ENCODE data around the gene PARVG. TPM values are rescaled to one million over a fixed set of nuclear protein-coding genes. Genes with fewer than 3 reads are reported as not detected.
A peak's percentile ranks its signal among the peaks of the same experiment; 100 is the strongest.

The PARVG gene
- total RNA-seq, 1 donor from 2014 or later: 0.23 TPM

DNA sequence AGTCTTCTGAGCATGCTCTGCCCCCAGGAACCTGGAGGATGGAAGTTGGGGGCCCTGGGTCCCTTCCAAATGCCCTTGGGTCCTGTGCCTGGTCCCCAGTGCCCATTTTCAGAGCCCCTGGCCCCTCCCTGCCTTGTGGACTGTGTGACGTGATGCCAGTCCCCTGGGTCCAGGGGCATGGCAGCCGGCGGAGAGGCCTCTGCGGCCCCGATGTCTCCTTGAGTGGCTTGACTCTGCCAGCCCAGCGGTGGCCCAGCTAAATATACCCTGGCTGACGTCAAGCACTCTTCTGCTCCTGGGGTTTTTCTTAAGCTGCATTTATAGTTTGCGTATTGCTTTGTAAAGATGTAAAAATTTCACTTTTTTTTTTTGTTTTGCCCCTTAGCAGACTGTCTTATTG lies 35.2 kb upstream of the PARVG start:
- H3K27ac ChIP-seq (ENCODE audit: low read depth, low read length): no peak overlapping the region
- no peak overlapping the region for H2AFZ ChIP-seq (ENCODE audit: low read depth, low read length)
- H3K4me1 Mint-ChIP-seq (ENCODE audit: low read depth, unreplicated experiment): peaks cover 17% of the 10 kb centered on the region
- H3K4me3 ChIP-seq (ENCODE audit: insufficient read depth, low read depth, low read length): no peak overlapping the region
- FAIRE-seq (no peak), DNase-seq (ENCODE audit: low read depth) (no peak)
- no peak overlapping the region for H3K9ac ChIP-seq (ENCODE audit: low read length)
- H3K9me3 Mint-ChIP-seq (ENCODE audit: unreplicated experiment): peaks cover 6% of the 10 kb centered on the region
- no peak overlapping the region for H3K27ac Mint-ChIP-seq (ENCODE audit: unreplicated experiment)
- no peaks in the 10 kb centered on the region for H3K27me3 ChIP-seq (ENCODE audit: insufficient read depth, low read length)
- H3K79me2 ChIP-seq (ENCODE audit: insufficient read depth, low read length): no peaks in the 10 kb centered on the region
- no peak overlapping the region for H3K4me3 Mint-ChIP-seq (ENCODE audit: unreplicated experiment)
- peaks cover 22% of the 10 kb centered on the region for H3K4me1 ChIP-seq (ENCODE audit: insufficient read depth, low read length)
- H3K36me3 ChIP-seq (ENCODE audit: insufficient read depth, low read length): no peaks in the 10 kb centered on the region
- H4K20me1 ChIP-seq (ENCODE audit: insufficient read depth, low read length): peaks cover 9% of the 10 kb centered on the region
- H3K36me3 Mint-ChIP-seq (ENCODE audit: low read depth, unreplicated experiment): peaks cover 12% of the 10 kb centered on the region
- peaks cover 26% of the 10 kb centered on the region for H3K27me3 Mint-ChIP-seq (ENCODE audit: low read depth, unreplicated experiment)
- no peaks in the 10 kb centered on the region for H3K9me3 ChIP-seq (ENCODE audit: insufficient read depth, low read depth, low read length)
- no peak for TF ChIP-seq EZH2 (IDR thresholded peaks at IDR 0.05; ENCODE audit: insufficient read depth, low read length)
- TF ChIP-seq, protein P1, sequence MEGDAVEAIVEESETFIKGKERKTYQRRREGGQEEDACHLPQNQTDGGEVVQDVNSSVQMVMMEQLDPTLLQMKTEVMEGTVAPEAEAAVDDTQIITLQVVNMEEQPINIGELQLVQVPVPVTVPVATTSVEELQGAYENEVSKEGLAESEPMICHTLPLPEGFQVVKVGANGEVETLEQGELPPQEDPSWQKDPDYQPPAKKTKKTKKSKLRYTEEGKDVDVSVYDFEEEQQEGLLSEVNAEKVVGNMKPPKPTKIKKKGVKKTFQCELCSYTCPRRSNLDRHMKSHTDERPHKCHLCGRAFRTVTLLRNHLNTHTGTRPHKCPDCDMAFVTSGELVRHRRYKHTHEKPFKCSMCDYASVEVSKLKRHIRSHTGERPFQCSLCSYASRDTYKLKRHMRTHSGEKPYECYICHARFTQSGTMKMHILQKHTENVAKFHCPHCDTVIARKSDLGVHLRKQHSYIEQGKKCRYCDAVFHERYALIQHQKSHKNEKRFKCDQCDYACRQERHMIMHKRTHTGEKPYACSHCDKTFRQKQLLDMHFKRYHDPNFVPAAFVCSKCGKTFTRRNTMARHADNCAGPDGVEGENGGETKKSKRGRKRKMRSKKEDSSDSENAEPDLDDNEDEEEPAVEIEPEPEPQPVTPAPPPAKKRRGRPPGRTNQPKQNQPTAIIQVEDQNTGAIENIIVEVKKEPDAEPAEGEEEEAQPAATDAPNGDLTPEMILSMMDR (IDR thresholded peaks at IDR 0.05; ENCODE audit: insufficient read depth, low read depth, low read length): no peak
- no peak overlapping the region for H3K4me2 ChIP-seq (ENCODE audit: low read length)

DNA sequence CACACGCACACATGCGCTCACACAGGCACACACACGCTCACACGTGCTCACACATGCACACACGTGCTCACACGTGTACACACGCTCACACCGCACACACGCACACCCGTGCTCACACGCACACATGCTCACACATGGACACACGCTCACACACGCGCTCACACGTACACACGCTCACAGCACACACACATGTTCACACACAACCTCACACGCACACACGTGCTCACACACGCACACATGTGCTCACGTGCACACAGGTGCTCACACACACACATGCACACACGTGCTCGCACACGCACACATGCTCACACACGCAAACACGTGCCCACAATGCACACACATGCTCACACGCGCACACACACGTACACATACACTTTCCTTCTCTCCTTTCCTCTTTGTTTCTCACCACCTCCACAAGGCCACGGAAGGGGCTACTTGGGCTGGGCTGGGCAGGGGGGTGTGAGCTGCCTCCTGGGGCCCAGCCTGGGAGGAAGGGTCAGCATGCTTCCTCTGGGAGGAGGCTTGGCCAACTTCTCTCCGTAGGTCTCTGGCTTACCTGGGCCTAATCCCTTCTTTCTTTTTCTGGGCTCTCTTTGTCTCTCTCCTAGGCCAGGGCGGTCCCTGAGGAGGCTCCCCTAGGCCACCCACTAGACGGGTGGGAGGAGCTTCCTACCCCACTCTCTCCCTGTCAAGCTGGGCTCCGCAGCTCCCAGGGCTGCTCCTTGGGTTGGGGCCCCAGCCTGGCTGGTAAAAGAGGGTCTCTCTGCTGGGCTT lies 34.5 kb upstream of the PARVG start:
- no peaks in the 10 kb centered on the region for H3K79me2 ChIP-seq (ENCODE audit: insufficient read depth, low read length)
- H4K20me1 ChIP-seq (ENCODE audit: insufficient read depth, low read length): peaks cover 9% of the 10 kb centered on the region
- no peak overlapping the region for H3K4me2 ChIP-seq (ENCODE audit: low read length)
- Mint-ChIP-seq H3K27me3 (ENCODE audit: low read depth, unreplicated experiment) (peaks cover 24% of the 10 kb centered on the region), H3K36me3 (ENCODE audit: low read depth, unreplicated experiment) (peaks cover 9% of the 10 kb centered on the region), H3K4me3 (ENCODE audit: unreplicated experiment) (no peak overlapping the region), H3K9me3 (ENCODE audit: unreplicated experiment) (peaks cover 3% of the 10 kb centered on the region), H3K27ac (ENCODE audit: unreplicated experiment) (no peak overlapping the region), H3K4me1 (ENCODE audit: low read depth, unreplicated experiment) (peaks cover 17% of the 10 kb centered on the region)
- H3K27ac ChIP-seq (ENCODE audit: low read depth, low read length): no peak overlapping the region
- FAIRE-seq (no peak), DNase-seq (ENCODE audit: low read depth) (no peak)
- H3K9me3 ChIP-seq (ENCODE audit: insufficient read depth, low read depth, low read length): no peaks in the 10 kb centered on the region
- H3K27me3 ChIP-seq (ENCODE audit: insufficient read depth, low read length): no peaks in the 10 kb centered on the region
- no peak overlapping the region for H3K9ac ChIP-seq (ENCODE audit: low read length)
- TF ChIP-seq EZH2 (IDR thresholded peaks at IDR 0.05; ENCODE audit: insufficient read depth, low read length): no peak
- TF ChIP-seq, protein P1 (IDR thresholded peaks at IDR 0.05; ENCODE audit: insufficient read depth, low read depth, low read length): no peak
- H2AFZ ChIP-seq (ENCODE audit: low read depth, low read length): no peak overlapping the region
- H3K4me1 ChIP-seq (ENCODE audit: insufficient read depth, low read length): peaks cover 22% of the 10 kb centered on the region
- H3K36me3 ChIP-seq (ENCODE audit: insufficient read depth, low read length): no peaks in the 10 kb centered on the region
- H3K4me3 ChIP-seq (ENCODE audit: insufficient read depth, low read depth, low read length): no peak overlapping the region

DNA sequence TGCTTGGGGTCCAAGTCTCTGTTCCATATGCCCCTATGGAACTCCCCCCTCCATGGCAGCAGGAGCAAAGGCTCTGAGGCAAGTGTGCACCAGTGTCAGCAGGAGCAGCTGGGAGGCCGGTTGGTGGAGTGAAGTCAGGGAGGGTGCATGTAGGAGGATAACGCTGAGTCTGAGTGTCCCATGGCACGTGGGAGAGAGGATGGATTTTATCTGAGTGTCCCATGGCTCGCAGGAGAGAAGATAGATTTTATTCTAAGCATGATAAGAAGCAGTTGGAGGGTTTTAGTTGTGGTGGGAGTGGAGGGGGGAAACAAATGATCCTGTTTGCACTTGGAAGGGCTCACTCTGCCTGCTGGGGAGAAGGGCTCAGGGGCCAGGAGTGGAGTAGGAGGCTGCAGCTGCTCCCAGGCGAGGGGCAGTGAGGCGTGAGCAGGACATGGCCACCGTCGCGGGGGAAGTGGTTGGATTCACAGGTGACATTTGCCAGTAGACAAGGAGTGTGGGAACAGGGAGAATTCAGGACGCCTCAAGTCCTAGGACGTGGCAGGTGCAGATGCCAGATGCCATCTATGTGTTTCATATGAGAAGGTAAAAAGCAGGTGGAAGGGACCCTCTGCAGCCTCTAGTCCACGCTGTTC lies 33.6 kb upstream of the PARVG start:
- Histone ChIP-seq H3K9ac (ENCODE audit: low read length) (no peak overlapping the region), H3K4me2 (ENCODE audit: low read length) (peak overlapping the region; percentile 58), H2AFZ (ENCODE audit: low read depth, low read length) (no peak overlapping the region), H4K20me1 (ENCODE audit: insufficient read depth, low read length) (peaks cover 9% of the 10 kb centered on the region), H3K9me3 (ENCODE audit: insufficient read depth, low read depth, low read length) (no peaks in the 10 kb centered on the region), H3K4me1 (ENCODE audit: insufficient read depth, low read length) (peaks cover 26% of the 10 kb centered on the region), H3K36me3 (ENCODE audit: insufficient read depth, low read length) (no peaks in the 10 kb centered on the region), H3K27me3 (ENCODE audit: insufficient read depth, low read length) (no peaks in the 10 kb centered on the region), H3K27ac (ENCODE audit: low read depth, low read length) (no peak overlapping the region), H3K79me2 (ENCODE audit: insufficient read depth, low read length) (no peaks in the 10 kb centered on the region), H3K4me3 (ENCODE audit: insufficient read depth, low read depth, low read length) (no peak overlapping the region)
- TF ChIP-seq, protein P1 (IDR thresholded peaks at IDR 0.05; ENCODE audit: insufficient read depth, low read depth, low read length): no peak
- no peak for TF ChIP-seq EZH2 (IDR thresholded peaks at IDR 0.05; ENCODE audit: insufficient read depth, low read length)
- DNase-seq (ENCODE audit: low read depth): no peak
- Mint-ChIP-seq H3K27me3 (ENCODE audit: low read depth, unreplicated experiment) (peaks cover 24% of the 10 kb centered on the region), H3K4me1 (ENCODE audit: low read depth, unreplicated experiment) (peaks cover 17% of the 10 kb centered on the region), H3K36me3 (ENCODE audit: low read depth, unreplicated experiment) (peaks cover 3% of the 10 kb centered on the region), H3K9me3 (ENCODE audit: unreplicated experiment) (peaks cover 1% of the 10 kb centered on the region), H3K4me3 (ENCODE audit: unreplicated experiment) (no peak overlapping the region), H3K27ac (ENCODE audit: unreplicated experiment) (peak overlapping the region; percentile 53)
- FAIRE-seq: no peak
